Glutamatergic neuron (in vitro differentiated cells): ENCODE results near the gene AMER2. TPM values are rescaled to one million over a fixed set of nuclear protein-coding genes. Genes with fewer than 3 reads are reported as not detected.
A peak's percentile ranks its signal among the peaks of the same experiment; 100 is the strongest.

Experiments used
- DNase-seq: peaks from one replicate; pipeline ENCODE4 v3.0.0; 2022
- H3K27ac Mint-ChIP-seq: one replicate; pipeline ENCODE4 v1.8.0; 2020; ENCODE audit warnings: mild to moderate bottlenecking, mixed read lengths, inconsistent platforms; ENCODE audit not compliant: unreplicated experiment
- H3K27me3 Mint-ChIP-seq: one replicate; pipeline ENCODE4 v1.8.0; 2020; ENCODE audit warnings: mild to moderate bottlenecking, moderate library complexity, mixed read lengths, inconsistent platforms; ENCODE audit not compliant: unreplicated experiment
- H3K36me3 Mint-ChIP-seq: one replicate; pipeline ENCODE4 v1.8.0; 2020; ENCODE audit warnings: mild to moderate bottlenecking, mixed read lengths, inconsistent platforms; ENCODE audit not compliant: unreplicated experiment
- H3K4me1 Mint-ChIP-seq: one replicate; pipeline ENCODE4 v1.8.0; 2020; ENCODE audit warnings: mild to moderate bottlenecking, low read depth, mixed read lengths, inconsistent platforms; ENCODE audit not compliant: unreplicated experiment
- H3K4me3 Mint-ChIP-seq: one replicate; pipeline ENCODE4 v1.8.0; 2020; ENCODE audit warnings: mild to moderate bottlenecking, mixed read lengths, inconsistent platforms; ENCODE audit not compliant: unreplicated experiment
- H3K9me3 Mint-ChIP-seq: one replicate; pipeline ENCODE4 v1.8.0; 2020; ENCODE audit warnings: mild to moderate bottlenecking, moderate library complexity, mixed read lengths, inconsistent platforms; ENCODE audit not compliant: unreplicated experiment
- CTCF ChIP-seq: fragments of 200-600 bp; sonication (generic); IDR thresholded peaks from one replicate; pipeline ENCODE4 v1.5.0; 2021; ENCODE audit not compliant: partially characterized antibody, unreplicated experiment
- total RNA-seq: library from RNA; stranded (reverse); fragmentation: NEBNext Ultra II Directional; extraction: Animal tissue kit (Norgen Biotek cat#: 25700); gene quantifications from one replicate; pipeline ENCODE4 v1.2.1, GENCODE V29; 2021; ENCODE audit not compliant: unreplicated experiment

The AMER2 gene
- total RNA-seq, 1 donor from 2014 or later, result 1.5 TPM

- peaks cover 14% of the 10 kb centered on the region for H3K36me3 Mint-ChIP-seq
- H3K9me3 Mint-ChIP-seq, result peaks cover 12% of the 10 kb centered on the region
- no peak overlapping the region for H3K27ac Mint-ChIP-seq
- peaks cover 18% of the 10 kb centered on the region for H3K4me1 Mint-ChIP-seq
- no peak for DNase-seq
- H3K27me3 Mint-ChIP-seq, result peaks cover 22% of the 10 kb centered on the region
- TF ChIP-seq CTCF, result no peak
- H3K4me3 Mint-ChIP-seq, result no peak overlapping the region
Measured at GRCh38 chr13:25175026-25175425, 2.9 kb upstream of the AMER2 start.

GRCh38 chr13:25174304-25174703, 2.2 kb upstream of the AMER2 start:
- H3K27ac Mint-ChIP-seq, result no peak overlapping the region
- H3K9me3 Mint-ChIP-seq, result peaks cover 12% of the 10 kb centered on the region

GRCh38 chr13:25172303-25172630, 179 bp upstream of the AMER2 start:
- H3K27me3 Mint-ChIP-seq, result peaks cover 19% of the 10 kb centered on the region
- peaks cover 9% of the 10 kb centered on the region for H3K36me3 Mint-ChIP-seq
- H3K4me1 Mint-ChIP-seq, result peaks cover 16% of the 10 kb centered on the region
- peak overlapping the region; percentile 71 for H3K27ac Mint-ChIP-seq
- peak overlapping the region; percentile 89 for H3K4me3 Mint-ChIP-seq
- DNase-seq, result no peak
- no peak for TF ChIP-seq CTCF
- peaks cover 13% of the 10 kb centered on the region for H3K9me3 Mint-ChIP-seq

More at GRCh38 chr13:25174304-25174703, 2.2 kb upstream of the AMER2 start:
- Mint-ChIP-seq H3K4me3 (no peak overlapping the region), H3K4me1 (peaks cover 16% of the 10 kb centered on the region), H3K36me3 (peaks cover 14% of the 10 kb centered on the region), H3K27me3 (peaks cover 19% of the 10 kb centered on the region)
- TF ChIP-seq CTCF, result no peak
- DNase-seq, result no peak

- Mint-ChIP-seq H3K27me3 (peaks cover 17% of the 10 kb centered on the region), H3K36me3 (peaks cover 5% of the 10 kb centered on the region), H3K27ac (no peak overlapping the region), H3K9me3 (peaks cover 13% of the 10 kb centered on the region), H3K4me3 (peak overlapping the region; percentile 89), H3K4me1 (peaks cover 16% of the 10 kb centered on the region)
- no peak for TF ChIP-seq CTCF
- DNase-seq, result no peak
Measured at GRCh38 chr13:25171170-25171516, 945 bp downstream of the AMER2 start.

GRCh38 chr13:25170554-25171111, 1.5 kb downstream of the AMER2 start:
- H3K4me1 Mint-ChIP-seq, result peaks cover 16% of the 10 kb centered on the region
- no peak for TF ChIP-seq CTCF
- H3K4me3 Mint-ChIP-seq, result peak overlapping the region; percentile 89
- peaks cover 13% of the 10 kb centered on the region for H3K9me3 Mint-ChIP-seq
- H3K27ac Mint-ChIP-seq, result no peak overlapping the region
- peaks cover 17% of the 10 kb centered on the region for H3K27me3 Mint-ChIP-seq
- peak; percentile 50 for DNase-seq
- peaks cover 5% of the 10 kb centered on the region for H3K36me3 Mint-ChIP-seq
